Measurements from ENCODE around the gene NR2F1-AS1.
"Not testable (repeated sequence)": the region's sequence is repeated elsewhere in the genome, so short reads cannot be mapped to it uniquely, and the experiment has no call there.

The NR2F1-AS1 gene

GRCh38 chr5:93512799-93513198 lies 68.2 kb downstream of the NR2F1-AS1 start:
- no peak for DNase-seq

DNA sequence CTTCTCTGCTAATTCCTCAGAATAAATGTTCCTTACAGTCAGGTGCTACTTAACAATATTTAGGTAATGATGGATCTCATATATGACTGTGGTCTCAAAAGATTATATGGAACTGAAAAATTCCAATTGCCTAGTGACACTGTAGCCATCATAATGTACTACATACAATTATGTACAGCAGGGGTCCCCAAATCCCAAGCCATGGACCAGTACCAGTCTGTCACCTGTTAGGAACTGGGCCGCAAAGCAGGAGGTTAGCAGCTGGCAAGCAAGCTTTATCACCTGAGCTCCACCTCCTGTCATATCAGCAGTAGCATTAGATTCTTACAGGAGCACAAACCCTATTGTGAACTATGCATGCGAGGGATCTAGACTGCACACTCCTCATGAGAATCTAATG lies 69.6 kb downstream of the NR2F1-AS1 start:
- DNase-seq, result no peak

- DNase-seq, result no peak
Measured at GRCh38 chr5:93510626-93511380, 70.2 kb downstream of the NR2F1-AS1 start.

- DNase-seq, result not testable (repeated sequence)
Measured at GRCh38 chr5:93505553-93505952, 75.5 kb downstream of the NR2F1-AS1 start.

DNA sequence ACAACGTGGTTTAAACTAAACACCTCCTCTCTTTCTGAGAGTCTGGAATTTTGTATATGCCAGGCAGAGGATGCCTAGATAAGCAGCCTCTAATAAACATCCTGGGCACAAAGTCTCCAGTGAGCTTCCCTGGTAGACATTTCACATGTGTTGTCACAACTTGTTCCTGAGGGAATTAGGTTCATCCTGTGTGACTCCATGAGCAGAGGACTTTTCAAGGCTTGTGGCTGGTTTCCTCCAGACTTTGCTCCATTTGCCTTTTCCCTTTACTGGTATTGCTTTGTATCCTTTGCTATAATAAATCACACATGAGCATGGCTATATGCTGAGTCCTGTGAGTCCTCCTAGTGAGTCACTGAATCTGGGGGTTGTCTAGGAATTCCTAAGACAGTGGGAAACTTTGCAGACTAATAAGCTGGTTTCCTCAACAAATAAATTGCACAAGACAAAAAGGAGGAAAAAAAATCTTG lies 77.4 kb downstream of the NR2F1-AS1 start:
- DNase-seq, result no peak

- no peak for DNase-seq
Measured at GRCh38 chr5:93497096-93497495, 83.9 kb downstream of the NR2F1-AS1 start.

- no peak for DNase-seq
Measured at GRCh38 chr5:93479982-93480509, 101.0 kb downstream of the NR2F1-AS1 start.

- no peak for DNase-seq
Measured at GRCh38 chr5:93477816-93478215, 103.2 kb downstream of the NR2F1-AS1 start.

DNA sequence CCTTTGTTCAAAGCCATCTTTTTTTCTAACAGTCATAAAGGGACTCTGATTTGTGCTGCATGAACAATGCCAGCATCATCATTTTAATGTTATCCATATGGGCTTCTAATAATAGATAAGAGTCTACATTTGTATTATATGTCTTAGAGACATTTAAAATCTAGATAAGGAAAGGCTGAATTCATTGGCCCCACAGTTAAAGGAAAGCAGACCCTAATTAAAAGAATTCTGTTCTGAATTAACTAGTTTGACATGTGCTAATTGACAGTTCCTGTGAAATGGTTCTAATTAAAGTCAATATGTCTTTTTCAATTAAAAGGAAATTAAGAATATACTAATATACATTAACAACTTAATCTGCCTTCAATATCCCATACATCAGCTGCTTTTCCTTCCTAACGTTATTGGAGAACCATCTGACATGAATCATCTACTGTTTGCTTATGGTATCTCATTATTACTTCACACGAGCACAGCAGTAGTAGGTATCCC lies 104.7 kb downstream of the NR2F1-AS1 start:
- DNase-seq, result no peak

DNA sequence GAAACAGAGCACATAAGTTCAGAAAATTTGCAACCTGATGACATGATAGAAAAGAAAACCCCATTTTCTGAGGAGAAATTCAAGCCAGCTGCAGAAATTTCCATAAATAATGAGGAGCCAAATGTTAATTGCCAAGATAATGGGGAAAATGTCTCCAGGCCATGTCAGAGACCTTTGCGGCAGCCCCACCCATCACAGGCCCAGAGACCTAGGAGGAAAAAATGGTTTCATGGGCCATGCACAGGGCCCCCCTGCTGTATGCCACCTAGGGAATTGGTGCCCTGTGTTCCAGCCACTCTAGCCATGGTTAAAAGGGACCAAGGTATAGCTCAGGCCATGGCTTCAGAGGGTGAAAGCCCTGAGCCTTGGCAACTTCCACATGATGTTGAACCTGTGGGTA lies 118.1 kb downstream of the NR2F1-AS1 start:
- DNase-seq, result no peak

DNA sequence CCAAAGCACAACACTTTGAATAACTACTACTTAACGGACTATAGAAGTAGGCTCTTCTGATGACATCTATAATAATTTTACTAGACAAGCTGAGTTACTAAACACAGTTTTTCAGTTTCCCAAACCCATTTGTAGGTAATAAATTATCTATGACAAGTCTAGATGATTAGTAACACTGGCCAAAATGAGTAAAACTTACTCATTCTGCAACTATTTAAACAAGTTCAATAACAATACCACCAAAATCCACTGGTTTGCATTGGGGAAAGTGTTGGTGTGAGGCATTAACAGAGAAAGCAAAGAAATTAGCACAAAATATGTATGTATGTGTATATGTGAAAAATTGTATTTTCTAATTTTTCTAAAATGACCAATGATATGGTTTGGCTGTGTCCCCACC lies 119.3 kb downstream of the NR2F1-AS1 start:
- no peak for DNase-seq

GRCh38 chr5:93460286-93460685 lies 120.7 kb downstream of the NR2F1-AS1 start:
- no peak for DNase-seq

DNA sequence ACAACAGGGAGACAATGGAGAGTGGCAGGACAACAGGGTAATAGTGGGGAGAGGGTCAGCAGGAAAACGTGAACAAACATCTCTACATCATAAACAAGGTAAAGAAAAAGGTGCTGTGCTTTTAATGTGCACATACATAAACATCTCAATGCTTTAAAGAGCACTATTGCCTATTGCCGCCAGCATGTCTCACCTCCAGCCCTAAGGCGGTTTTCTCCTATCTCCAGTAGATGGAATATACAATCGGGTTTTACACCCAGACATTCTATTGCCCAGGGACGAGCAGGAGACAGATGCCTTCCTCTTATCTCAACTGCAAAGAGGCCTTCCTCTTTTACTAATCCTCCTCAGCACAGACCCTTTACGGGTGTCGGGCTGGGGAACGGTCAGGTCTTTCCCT lies 124.2 kb downstream of the NR2F1-AS1 start:
- DNase-seq, result not testable (repeated sequence)

- DNase-seq, result no peak
Measured at GRCh38 chr5:93454896-93455295, 126.1 kb downstream of the NR2F1-AS1 start.

GRCh38 chr5:93452255-93452654 lies 128.8 kb downstream of the NR2F1-AS1 start:
- no peak for DNase-seq

GRCh38 chr5:93438124-93438523 lies 142.9 kb downstream of the NR2F1-AS1 start:
- no peak for DNase-seq

- no peak for DNase-seq
Measured at GRCh38 chr5:93436083-93436482, 144.9 kb downstream of the NR2F1-AS1 start.

DNA sequence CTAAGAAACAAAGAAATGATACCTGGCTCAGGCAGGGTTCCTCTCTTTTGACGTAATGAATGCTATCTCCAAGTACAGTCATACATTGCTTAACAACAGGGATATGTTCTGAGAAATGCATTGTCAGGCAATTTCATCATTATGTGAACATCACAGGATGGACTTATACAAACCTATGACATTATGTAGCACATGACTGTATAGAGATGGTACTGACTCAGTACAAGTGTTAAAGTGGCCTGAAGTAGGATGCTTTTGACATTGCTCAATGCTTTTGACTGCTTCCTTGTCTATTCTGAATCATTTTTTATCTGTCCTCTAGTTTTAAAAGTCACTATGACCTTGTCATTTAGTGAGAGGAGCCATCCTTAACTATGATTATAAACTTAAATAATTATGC lies 147.6 kb downstream of the NR2F1-AS1 start:
- no peak for DNase-seq

- no peak for DNase-seq
Measured at GRCh38 chr5:93431250-93431649, 149.8 kb downstream of the NR2F1-AS1 start.

GRCh38 chr5:93430673-93431199 lies 150.3 kb downstream of the NR2F1-AS1 start:
- no peak for DNase-seq

- DNase-seq, result no peak
Measured at GRCh38 chr5:93430118-93430517, 150.9 kb downstream of the NR2F1-AS1 start.

DNA sequence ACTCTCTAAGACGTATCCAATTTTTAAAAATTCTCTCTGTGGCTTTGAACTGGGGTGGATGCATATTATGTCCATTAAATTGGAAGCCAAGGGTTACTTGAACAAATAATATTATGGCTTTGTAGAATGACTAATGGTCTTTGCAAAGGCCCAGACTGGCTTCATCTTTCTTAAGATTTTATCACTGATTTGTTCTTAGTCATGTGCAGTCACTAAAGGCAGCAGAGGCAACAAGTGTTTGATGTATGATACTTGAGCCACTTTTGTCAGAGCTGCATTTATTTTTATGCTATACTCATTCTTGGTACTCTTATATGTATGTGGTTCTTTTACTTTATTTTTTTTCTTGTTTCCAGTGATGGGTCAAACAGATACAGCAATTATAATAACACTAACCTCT lies 152.2 kb downstream of the NR2F1-AS1 start:
- no peak for DNase-seq

- no peak for DNase-seq
Measured at GRCh38 chr5:93427316-93427715, 153.7 kb downstream of the NR2F1-AS1 start.

GRCh38 chr5:93425096-93425495 lies 155.9 kb downstream of the NR2F1-AS1 start:
- no peak for DNase-seq

All from activated CD8-positive, alpha-beta memory T cell treated with anti-CD3 and anti-CD28 coated beads, Interleukin-2, amount 50 U/mL, for 48 hours (primary cell).